SJSA1 (cell line): ENCODE measurements around the gene SH3RF3. TPM values are rescaled to one million over a fixed set of nuclear protein-coding genes. Genes with fewer than 3 reads are reported as not detected.
A peak's percentile ranks its signal among the peaks of the same experiment; 100 is the strongest.

Experiments
- DNase-seq, 2 experiments: peaks; one replicate each; pipeline ENCODE4 v3.0.0-alpha.2; 2015 to 2020; ENCODE audit warnings: low spot score in 2 of 2, low read depth in 1 of 2
- H3K27ac ChIP-seq: fragments of 250-450 bp; sonication (Bioruptor Pico); 2 replicates; pipeline ENCODE4 v1.5.1; 2020; ENCODE audit warnings: mild to moderate bottlenecking, moderate library complexity
- H3K27me3 ChIP-seq: fragments of 250-450 bp; sonication (Bioruptor Pico); replicated peaks from 2 replicates; pipeline ENCODE4 v1.5.1; 2020; ENCODE audit warnings: mild to moderate bottlenecking, moderate library complexity
- H3K36me3 ChIP-seq: fragments of 250-450 bp; sonication (Bioruptor Pico); 2 replicates; pipeline ENCODE4 v1.5.1; 2020; ENCODE audit warnings: mild to moderate bottlenecking
- H3K4me1 ChIP-seq: fragments of 250-450 bp; sonication (Bioruptor Pico); replicated peaks from 2 replicates; pipeline ENCODE4 v1.6.1; 2021; ENCODE audit warnings: mild to moderate bottlenecking
- H3K4me3 ChIP-seq: fragments of 250-450 bp; sonication (Bioruptor Pico); 2 replicates; pipeline ENCODE4 v1.5.1; 2020; ENCODE audit warnings: mild to moderate bottlenecking
- H3K9me3 ChIP-seq: fragments of 250-450 bp; sonication (Bioruptor Pico); replicated peaks from 2 replicates; pipeline ENCODE4 v1.5.1; 2020; ENCODE audit warnings: mild to moderate bottlenecking
- total RNA-seq: library from RNA; depleted of rRNA; stranded (reverse); fragments of >200 nt; shearing (Covaris generic); gene quantifications from 2 replicates; pipeline ENCODE4 v1.2.3, GENCODE V29; 2014

Gene SH3RF3
- total RNA-seq, 1 experiment from 2014 or later = 6.1 TPM

DNA sequence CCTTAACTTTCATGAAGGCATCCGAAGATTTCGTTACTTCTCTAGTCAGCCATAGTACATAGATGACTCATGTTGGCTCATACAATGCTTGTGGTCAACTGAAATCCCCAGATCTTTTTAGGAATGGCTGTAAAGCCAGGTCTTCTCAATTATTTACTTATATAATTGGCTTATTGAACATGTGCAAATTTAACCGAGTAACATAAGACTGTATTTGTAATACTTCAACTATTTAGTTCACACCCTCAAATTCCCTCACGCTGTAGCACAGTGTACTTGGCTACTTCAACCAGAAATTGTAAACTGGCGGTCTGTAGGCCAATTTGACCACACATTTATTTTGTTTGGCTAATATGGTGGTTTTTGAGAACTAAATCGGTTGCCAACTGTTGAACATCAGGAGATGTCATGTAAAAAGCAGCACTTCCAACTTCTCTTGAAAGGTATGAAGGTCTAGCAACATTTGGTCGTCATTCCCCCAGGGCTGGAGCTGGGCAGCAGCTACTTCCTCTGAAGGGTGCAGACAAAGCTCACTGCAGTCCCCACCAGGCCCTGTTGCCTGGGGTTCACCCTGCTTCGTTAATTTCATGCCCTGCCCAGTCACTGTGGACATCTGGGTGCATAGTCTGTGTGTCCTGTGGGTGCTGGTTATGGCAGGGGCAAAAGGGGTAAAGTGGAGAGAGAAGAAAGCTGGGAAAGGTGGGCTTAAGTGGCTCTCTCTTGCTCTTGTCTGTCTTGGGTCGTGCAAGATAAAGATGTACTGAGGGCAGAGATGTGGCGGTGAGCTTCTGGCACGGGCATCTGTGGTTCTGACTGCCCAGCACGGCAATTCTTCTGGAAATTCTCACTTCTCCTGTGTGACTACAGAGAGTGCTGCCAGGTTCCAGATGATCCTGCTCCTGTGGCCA, 3.2 kb upstream of the SH3RF3 start:
- Histone ChIP-seq H3K9me3 (no peaks in the 10 kb centered on the region), H3K27me3 (no peaks in the 10 kb centered on the region), H3K36me3 (peaks cover 6% of the 10 kb centered on the region; the same call in 1 of the 2 replicates), H3K27ac (peak overlapping the region; percentile 47), H3K4me1 (peaks cover 62% of the 10 kb centered on the region), H3K4me3 (no peak overlapping the region)
- DNase-seq = peak; percentile 68 to 94

DNA sequence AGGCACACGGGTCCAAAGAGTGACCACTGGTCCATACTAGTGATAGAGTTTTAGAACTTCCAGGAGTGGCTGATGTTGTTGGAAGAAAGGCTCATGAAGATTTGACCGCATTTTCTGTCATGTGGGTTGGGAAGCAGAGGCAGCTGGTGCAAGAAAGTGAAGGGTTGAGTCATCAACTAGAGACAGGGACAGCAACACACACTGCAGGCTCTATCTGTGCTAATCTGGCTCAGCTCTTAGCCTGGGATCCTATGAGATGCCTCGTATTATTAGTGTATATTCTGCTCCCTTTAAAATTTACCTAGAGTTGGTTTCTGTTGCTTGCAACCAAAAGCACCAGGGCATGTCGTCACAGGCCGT, 2.5 kb upstream of the SH3RF3 start:
- Histone ChIP-seq H3K27ac (peak overlapping the region; percentile 47), H3K36me3 (peaks cover 6% of the 10 kb centered on the region; the same call in 1 of the 2 replicates), H3K9me3 (no peaks in the 10 kb centered on the region), H3K4me3 (no peak overlapping the region), H3K27me3 (no peaks in the 10 kb centered on the region), H3K4me1 (peaks cover 65% of the 10 kb centered on the region)
- DNase-seq = peak; percentile 69 to 76

DNA sequence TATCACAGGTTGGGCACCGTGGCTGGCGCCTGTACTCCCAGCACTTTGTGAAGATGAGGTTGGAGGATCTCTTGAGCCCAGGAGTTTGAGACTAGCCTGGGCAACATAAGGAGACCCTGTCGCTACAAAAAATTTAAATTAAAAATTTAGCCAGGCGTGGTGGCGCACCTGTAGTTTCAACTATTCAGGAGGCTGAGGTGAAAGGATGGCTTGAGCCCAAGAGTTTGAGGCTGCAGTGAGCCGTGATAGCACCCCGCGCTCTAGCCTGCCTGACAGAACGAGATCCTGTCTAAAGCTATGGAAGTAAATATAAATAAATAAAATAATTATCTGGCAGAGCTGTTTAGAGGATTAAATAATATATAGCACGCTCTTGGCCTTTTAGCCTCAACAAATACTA, 1.4 kb upstream of the SH3RF3 start:
- H3K9me3 ChIP-seq = no peaks in the 10 kb centered on the region
- peak overlapping the region; percentile 79; the same call in 1 of the 2 replicates for H3K4me3 ChIP-seq
- peaks cover 65% of the 10 kb centered on the region for H3K4me1 ChIP-seq
- no peak for DNase-seq
- no peak overlapping the region for H3K27ac ChIP-seq
- H3K27me3 ChIP-seq = no peaks in the 10 kb centered on the region
- peaks cover 6% of the 10 kb centered on the region; the same call in 1 of the 2 replicates for H3K36me3 ChIP-seq

DNA sequence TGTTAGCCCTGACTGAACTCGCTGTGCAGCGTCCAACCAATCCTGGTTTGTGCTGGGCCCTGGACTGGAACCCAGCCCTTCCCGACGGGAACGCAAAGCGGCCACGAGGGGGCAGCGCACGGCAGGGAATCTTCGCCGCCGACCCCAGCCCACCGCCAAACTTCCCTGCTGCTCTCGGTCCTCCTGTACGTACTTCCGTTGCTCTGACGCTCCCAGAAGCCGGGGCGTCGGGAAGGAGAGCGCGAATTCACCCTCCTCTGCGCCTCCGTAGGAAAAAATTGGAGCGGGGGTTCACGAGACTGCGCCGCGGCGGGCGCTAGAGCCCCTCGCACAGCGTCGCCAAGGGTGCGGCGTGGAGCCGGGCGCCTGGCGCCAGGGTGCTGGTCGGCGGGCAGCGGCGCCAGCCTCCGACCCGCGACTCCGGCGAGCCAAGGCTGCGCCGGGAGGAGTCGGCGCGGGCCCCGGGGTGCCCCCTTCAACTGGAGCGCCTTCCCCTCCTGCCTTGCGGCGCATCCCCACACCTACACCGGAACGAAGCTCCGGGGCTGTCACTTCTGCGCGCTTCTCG, 873 bp upstream of the SH3RF3 start:
- Histone ChIP-seq H3K4me3 (peak overlapping the region; percentile 79), H3K4me1 (peaks cover 65% of the 10 kb centered on the region), H3K27ac (peak overlapping the region; percentile 75), H3K36me3 (peaks cover 6% of the 10 kb centered on the region; the same call in 1 of the 2 replicates), H3K9me3 (no peaks in the 10 kb centered on the region), H3K27me3 (no peaks in the 10 kb centered on the region)
- DNase-seq = peak; percentile 91 to 94

DNA sequence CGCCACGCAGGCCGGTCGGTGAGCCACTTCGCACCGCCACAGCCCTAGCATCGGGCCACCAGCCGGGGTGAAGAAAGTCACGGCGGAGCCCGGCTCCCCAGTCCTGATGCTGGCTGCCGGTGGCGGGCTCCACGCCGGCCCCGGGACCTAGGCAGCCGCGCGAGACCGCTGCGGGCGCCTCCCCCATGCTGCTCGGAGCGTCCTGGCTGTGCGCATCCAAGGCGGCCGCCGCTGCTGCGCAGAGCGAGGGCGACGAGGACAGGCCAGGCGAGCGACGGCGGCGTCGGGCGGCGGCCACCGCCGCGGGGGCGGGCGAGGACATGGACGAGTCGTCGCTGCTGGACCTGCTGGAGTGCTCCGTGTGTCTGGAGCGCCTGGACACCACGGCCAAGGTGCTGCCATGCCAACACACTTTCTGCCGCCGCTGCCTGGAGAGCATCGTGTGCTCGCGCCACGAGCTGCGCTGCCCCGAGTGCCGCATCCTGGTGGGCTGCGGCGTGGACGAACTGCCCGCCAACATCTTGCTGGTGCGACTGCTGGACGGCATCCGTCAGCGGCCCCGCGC, 433 bp downstream of the SH3RF3 start:
- Histone ChIP-seq H3K4me3 (peak overlapping the region; percentile 79), H3K36me3 (peaks cover 6% of the 10 kb centered on the region; the same call in 1 of the 2 replicates), H3K4me1 (peaks cover 65% of the 10 kb centered on the region), H3K27me3 (no peaks in the 10 kb centered on the region), H3K27ac (no peak overlapping the region), H3K9me3 (no peaks in the 10 kb centered on the region)
- peak; percentile 44 to 60 for DNase-seq

DNA sequence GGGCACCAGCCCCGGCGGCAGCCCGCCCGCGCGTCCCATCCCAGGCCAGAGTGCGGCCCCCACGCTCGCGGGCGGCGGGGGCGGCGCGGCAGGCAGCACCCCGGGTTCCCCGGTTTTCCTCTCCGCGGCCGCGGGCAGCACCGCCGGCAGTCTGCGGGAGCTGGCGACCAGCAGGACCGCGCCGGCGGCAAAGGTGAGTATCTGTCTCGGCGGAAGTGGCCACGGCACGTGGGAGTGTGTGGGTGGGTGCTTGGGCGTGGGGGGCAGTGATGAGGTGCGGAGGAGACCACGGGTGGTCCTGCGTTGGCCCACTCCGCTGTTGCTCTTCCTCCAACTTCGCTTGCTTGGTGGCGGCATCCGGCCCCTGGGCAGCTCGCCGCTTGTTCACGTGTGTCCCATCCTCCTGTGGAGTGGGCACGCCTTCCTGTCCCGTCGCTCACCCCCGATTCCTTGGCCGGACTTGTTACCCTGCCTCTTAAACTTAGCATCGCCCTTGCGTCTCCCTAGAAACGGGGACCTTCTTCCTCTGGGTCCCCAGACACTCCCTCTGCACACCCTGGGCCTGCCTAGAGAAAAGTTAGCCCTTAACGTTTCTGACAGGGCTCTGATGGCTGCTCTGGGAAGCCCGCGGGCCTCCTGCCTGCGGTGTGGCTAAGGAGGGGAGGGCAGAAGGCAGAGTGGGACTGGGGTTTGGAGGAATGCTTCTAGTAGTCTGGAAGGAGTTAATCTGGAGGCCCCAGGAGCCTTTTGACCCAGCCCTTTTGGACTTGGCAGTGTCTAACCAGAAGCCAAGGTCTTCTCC, 1.1 kb downstream of the SH3RF3 start:
- DNase-seq = peak; percentile 44 to 54
- H3K9me3 ChIP-seq = no peaks in the 10 kb centered on the region
- peak overlapping the region; percentile 79 for H3K4me3 ChIP-seq
- H3K27ac ChIP-seq = no peak overlapping the region
- H3K4me1 ChIP-seq = peaks cover 58% of the 10 kb centered on the region
- peaks cover 6% of the 10 kb centered on the region; the same call in 1 of the 2 replicates for H3K36me3 ChIP-seq
- no peaks in the 10 kb centered on the region for H3K27me3 ChIP-seq

DNA sequence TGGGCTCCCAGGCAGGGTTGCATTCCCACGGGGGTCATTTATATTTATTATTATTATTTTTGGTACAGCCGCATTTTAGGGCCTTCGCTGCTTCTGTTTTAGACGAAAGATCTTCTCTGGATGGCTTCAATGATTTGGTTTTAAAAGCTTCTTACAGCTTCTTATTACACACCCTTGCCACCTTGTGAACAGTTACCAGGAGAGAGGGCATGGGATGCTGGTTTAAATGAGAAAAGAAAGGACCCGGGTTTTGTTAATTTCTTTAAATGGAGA, 1.7 kb downstream of the SH3RF3 start:
- Histone ChIP-seq H3K27ac (no peak overlapping the region), H3K4me3 (peak overlapping the region; percentile 79)
- DNase-seq = no peak

DNA sequence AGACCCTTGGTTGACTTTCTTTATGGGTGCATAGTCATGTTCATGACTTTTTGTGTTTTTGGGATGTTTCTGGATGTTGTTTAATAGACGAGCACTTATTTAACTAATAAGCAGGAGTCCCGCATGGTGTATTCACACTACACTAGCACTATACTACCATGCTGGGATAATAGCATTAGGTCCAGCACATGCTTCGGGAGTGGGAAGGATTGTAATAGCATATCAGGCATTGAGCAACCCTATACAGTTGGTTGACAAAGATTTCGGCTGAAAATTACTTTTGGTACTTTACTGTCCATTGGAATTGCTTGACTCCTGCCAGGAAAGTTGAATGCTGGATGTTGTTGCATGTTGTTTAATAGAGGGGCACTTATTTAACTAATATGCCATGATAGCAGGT, 2.8 kb downstream of the SH3RF3 start:
- no peaks in the 10 kb centered on the region for H3K27me3 ChIP-seq
- H3K36me3 ChIP-seq = peaks cover 6% of the 10 kb centered on the region; the same call in 1 of the 2 replicates
- no peak for DNase-seq
- no peak overlapping the region for H3K4me3 ChIP-seq
- H3K27ac ChIP-seq = no peak overlapping the region
- H3K9me3 ChIP-seq = no peaks in the 10 kb centered on the region
- peaks cover 41% of the 10 kb centered on the region for H3K4me1 ChIP-seq

More for the DNA sequence above, 1.7 kb downstream of the SH3RF3 start:
- H3K9me3 ChIP-seq = no peaks in the 10 kb centered on the region
- peaks cover 53% of the 10 kb centered on the region for H3K4me1 ChIP-seq
- peaks cover 6% of the 10 kb centered on the region; the same call in 1 of the 2 replicates for H3K36me3 ChIP-seq
- H3K27me3 ChIP-seq = no peaks in the 10 kb centered on the region

DNA sequence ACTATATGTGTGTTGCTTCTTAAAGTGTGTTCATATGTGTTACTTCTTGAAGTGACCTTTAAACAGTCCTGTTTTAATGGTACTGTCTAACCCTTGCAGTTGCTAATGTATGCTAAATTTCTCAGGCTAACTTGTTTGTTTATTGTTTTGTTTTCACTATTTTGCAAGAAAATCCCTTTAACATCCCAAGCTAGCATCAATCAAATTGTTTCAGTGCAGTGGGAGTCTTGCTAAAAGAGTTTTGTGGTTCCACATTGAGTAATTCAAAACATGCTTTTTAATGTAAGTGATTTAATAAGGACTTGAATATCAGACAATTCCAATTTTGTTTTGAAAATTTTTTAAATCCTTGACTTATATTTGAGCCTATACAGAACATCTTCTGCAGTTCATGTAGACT, 3.6 kb downstream of the SH3RF3 start:
- Histone ChIP-seq H3K36me3 (peaks cover 6% of the 10 kb centered on the region; the same call in 1 of the 2 replicates), H3K4me3 (no peak overlapping the region), H3K27me3 (no peaks in the 10 kb centered on the region), H3K4me1 (peaks cover 33% of the 10 kb centered on the region), H3K27ac (no peak overlapping the region), H3K9me3 (no peaks in the 10 kb centered on the region)
- DNase-seq = no peak

DNA sequence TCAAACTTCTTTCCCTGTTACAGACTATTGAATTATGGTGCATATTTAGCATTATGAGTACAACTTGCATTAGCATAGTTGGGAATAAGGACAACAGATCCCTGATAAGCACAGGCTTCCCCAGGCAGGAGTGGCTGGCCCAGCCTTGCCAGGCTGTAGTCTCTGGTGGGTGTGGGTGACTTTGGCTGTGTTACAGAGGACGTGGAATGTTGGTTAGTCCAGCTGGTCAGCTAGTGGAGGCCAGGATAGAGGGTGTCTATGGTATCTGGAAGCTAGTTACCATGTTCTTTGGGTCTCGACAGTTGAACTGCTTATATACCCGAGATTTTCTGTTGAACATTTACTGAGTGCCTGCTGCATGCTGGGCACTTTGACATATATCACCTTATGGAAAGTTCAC, 4.7 kb downstream of the SH3RF3 start:
- H3K9me3 ChIP-seq = no peaks in the 10 kb centered on the region
- H3K27ac ChIP-seq = no peak overlapping the region
- H3K27me3 ChIP-seq = no peaks in the 10 kb centered on the region
- DNase-seq = peak in 1 of 2 experiments; percentile 35
- H3K36me3 ChIP-seq = peaks cover 6% of the 10 kb centered on the region; the same call in 1 of the 2 replicates
- H3K4me1 ChIP-seq = peaks cover 22% of the 10 kb centered on the region
- H3K4me3 ChIP-seq = no peak overlapping the region

DNA sequence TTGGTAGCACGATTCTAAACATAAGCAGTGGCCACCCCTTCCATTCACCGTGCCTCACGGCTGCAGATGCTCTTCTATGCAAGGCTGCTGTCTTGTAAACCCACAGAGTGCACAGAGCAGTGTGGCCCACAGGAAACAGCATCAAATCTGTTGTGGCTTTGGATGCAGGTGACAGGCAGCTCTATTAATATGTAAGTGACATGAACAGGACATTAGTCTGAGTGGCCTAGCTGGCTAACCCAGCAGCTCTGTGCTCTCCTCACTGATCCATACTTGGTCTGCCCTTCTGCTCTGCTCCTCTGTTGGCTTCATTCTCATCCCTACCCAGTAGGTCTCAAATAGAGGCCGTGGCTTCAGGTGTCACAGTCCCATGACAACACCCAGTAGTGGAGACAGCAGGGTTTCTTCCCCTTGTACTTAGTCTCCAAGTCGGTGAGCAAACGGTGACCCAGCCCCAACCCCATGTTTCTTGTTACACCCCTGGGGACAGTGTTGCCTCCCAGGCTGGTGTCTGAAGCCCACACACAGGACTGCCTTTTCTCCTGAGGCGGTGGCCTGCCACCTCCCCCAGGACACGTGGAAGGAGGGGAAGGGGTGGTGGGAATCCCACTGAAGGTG, 5.8 kb downstream of the SH3RF3 start:
- Histone ChIP-seq H3K4me1 (peaks cover 11% of the 10 kb centered on the region), H3K4me3 (no peak overlapping the region), H3K9me3 (no peaks in the 10 kb centered on the region), H3K36me3 (no peaks in the 10 kb centered on the region), H3K27me3 (no peaks in the 10 kb centered on the region), H3K27ac (no peak overlapping the region)
- DNase-seq = peak in 1 of 2 experiments; percentile 25

DNA sequence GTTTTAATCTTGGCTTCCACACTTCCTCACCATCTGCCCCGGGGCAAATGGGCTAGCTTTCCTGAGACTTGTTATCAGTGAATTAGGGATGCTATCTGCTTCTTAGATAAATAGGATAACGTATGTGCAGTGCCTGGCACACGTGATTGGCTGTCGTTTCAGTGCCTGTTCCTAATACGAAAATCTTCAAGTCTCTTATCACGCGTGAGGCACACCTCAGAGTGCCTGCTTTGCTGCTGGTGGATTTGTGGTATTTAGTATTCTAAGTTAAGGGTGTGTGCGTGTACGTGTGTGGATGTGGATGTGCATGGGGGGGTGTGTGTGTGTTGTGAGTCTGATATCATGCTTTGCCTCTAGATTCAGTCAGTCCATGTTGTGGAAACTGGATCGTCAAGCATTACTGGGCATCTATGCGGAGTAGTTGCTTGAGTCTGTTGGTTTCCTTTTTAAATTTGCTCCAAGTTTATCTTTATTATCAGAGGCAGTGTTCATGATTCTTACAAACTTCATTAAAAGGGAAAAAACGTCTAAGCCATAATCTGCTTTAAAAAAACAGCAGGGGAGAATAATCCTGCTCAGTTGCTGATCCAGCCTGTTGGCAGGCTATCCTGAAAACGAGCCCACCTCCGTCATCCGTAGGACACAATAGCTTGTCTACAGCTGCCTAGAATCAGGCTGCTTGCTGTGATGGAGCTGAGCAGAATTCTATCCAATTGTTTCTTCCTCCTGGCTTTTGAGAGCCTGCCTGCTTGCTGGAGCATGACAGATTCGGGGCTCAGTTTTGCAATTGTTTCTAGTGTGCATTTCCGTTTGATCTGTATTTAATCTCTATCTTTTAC, 6.6 kb downstream of the SH3RF3 start:
- DNase-seq = peak in 1 of 2 experiments; percentile 8
- Histone ChIP-seq H3K4me3 (no peak overlapping the region), H3K9me3 (no peaks in the 10 kb centered on the region), H3K4me1 (peaks cover 5% of the 10 kb centered on the region; the same call in 1 of the 2 replicates), H3K27me3 (no peaks in the 10 kb centered on the region), H3K27ac (no peak overlapping the region), H3K36me3 (no peaks in the 10 kb centered on the region)
